ENCODE measurements around the gene SCGB2B2.
"Not testable (repeated sequence)": the region's sequence is repeated elsewhere in the genome, so short reads cannot be mapped to it uniquely, and the experiment has no call there.

SCGB2B2 gene

GRCh38 chr19:34665275-34665674, 11.7 kb downstream of the SCGB2B2 start:
- not testable (repeated sequence) for H3K79me2 ChIP-seq (ENCODE audit: control insufficient read depth, insufficient read depth, low read length, poor library complexity); H3K27me3 ChIP-seq (ENCODE audit: insufficient read depth, low read length); H2AFZ ChIP-seq (ENCODE audit: insufficient read depth, low read length, poor library complexity); DNase-seq; H3K4me2 ChIP-seq (ENCODE audit: low read length); H4K12ac ChIP-seq (ENCODE audit: low read depth, low read length); H3K4me3 ChIP-seq (ENCODE audit: low read depth, low read length); H3K79me1 ChIP-seq (ENCODE audit: low read length); H3K14ac ChIP-seq (ENCODE audit: low read length); H4K91ac ChIP-seq (ENCODE audit: low read depth, low read length); H3K27ac ChIP-seq (ENCODE audit: low read depth, low read length); H2AK5ac ChIP-seq (ENCODE audit: low read length); H3K4me1 ChIP-seq (ENCODE audit: control insufficient read depth in 1 of 2, insufficient read depth in 2 of 2, low read length in 2 of 2); H3K4ac ChIP-seq (ENCODE audit: low read depth, low read length); H3K23ac ChIP-seq (ENCODE audit: low read length); H2BK120ac ChIP-seq (ENCODE audit: insufficient read depth, low read length, poor library complexity); H3K36me3 ChIP-seq (ENCODE audit: control insufficient read depth in 1 of 2, insufficient read depth in 2 of 2, low read length in 2 of 2); H4K8ac ChIP-seq (ENCODE audit: low read depth, low read length); H3K9ac ChIP-seq (ENCODE audit: low read length); H2BK12ac ChIP-seq (ENCODE audit: low read length); H2BK5ac ChIP-seq (ENCODE audit: low read depth, low read length, poor library complexity); H3K18ac ChIP-seq (ENCODE audit: low read length)
- H3K9me3 ChIP-seq (ENCODE audit: insufficient read depth, low read depth, low read length), result peaks cover 32% of the 10 kb centered on the region
- no CpG with 5 or more reads among the region's 4 CpGs for WGBS (ENCODE audit: extremely low coverage, insufficient coverage, insufficient read length)

- no peak overlapping the region for H2BK120ac ChIP-seq (ENCODE audit: insufficient read depth, low read length, poor library complexity)
- H3K27ac ChIP-seq (ENCODE audit: low read depth, low read length), result no peak overlapping the region
- H2BK12ac ChIP-seq (ENCODE audit: low read length), result no peak overlapping the region
These were observed 12.1 kb downstream of the SCGB2B2 start for GRCh38 chr19:34664870-34665269.

GRCh38 chr19:34664168-34664567, 12.8 kb downstream of the SCGB2B2 start:
- Histone ChIP-seq H4K91ac (ENCODE audit: low read depth, low read length) (no peak overlapping the region), H3K79me2 (ENCODE audit: control insufficient read depth, insufficient read depth, low read length, poor library complexity) (no peaks in the 10 kb centered on the region), H2BK5ac (ENCODE audit: low read depth, low read length, poor library complexity) (no peak overlapping the region), H3K18ac (ENCODE audit: low read length) (no peak overlapping the region), H2AK5ac (ENCODE audit: low read length) (no peak overlapping the region), H3K79me1 (ENCODE audit: low read length) (no peaks in the 10 kb centered on the region), H3K9ac (ENCODE audit: low read length) (no peak overlapping the region), H3K23ac (ENCODE audit: low read length) (no peak overlapping the region), H3K27ac (ENCODE audit: low read depth, low read length) (no peak overlapping the region), H2BK12ac (ENCODE audit: low read length) (no peak overlapping the region), H3K4me1 (ENCODE audit: control insufficient read depth in 1 of 2, insufficient read depth in 2 of 2, low read length in 2 of 2) (no peaks in the 10 kb centered on the region), H4K12ac (ENCODE audit: low read depth, low read length) (no peak overlapping the region), H3K9me3 (ENCODE audit: insufficient read depth, low read depth, low read length) (peaks cover 26% of the 10 kb centered on the region), H3K4me3 (ENCODE audit: low read depth, low read length) (peak overlapping the region; percentile 9), H3K4me2 (ENCODE audit: low read length) (no peak overlapping the region), H4K8ac (ENCODE audit: low read depth, low read length) (no peak overlapping the region), H3K14ac (ENCODE audit: low read length) (no peak overlapping the region), H3K36me3 (ENCODE audit: control insufficient read depth in 1 of 2, insufficient read depth in 2 of 2, low read length in 2 of 2) (no peaks in the 10 kb centered on the region), H2AFZ (ENCODE audit: insufficient read depth, low read length, poor library complexity) (no peak overlapping the region), H2BK120ac (ENCODE audit: insufficient read depth, low read length, poor library complexity) (no peak overlapping the region), H3K4ac (ENCODE audit: low read depth, low read length) (no peak overlapping the region), H3K27me3 (ENCODE audit: insufficient read depth, low read length) (no peaks in the 10 kb centered on the region)
- no peak for DNase-seq
- no CpG with 5 or more reads among the region's 3 CpGs for WGBS (ENCODE audit: extremely low coverage, insufficient coverage, insufficient read length)

More at GRCh38 chr19:34664870-34665269, 12.1 kb downstream of the SCGB2B2 start:
- H3K27me3 ChIP-seq (ENCODE audit: insufficient read depth, low read length), result no peaks in the 10 kb centered on the region
- no peak overlapping the region for H3K4me3 ChIP-seq (ENCODE audit: low read depth, low read length)
- no peak overlapping the region for H4K91ac ChIP-seq (ENCODE audit: low read depth, low read length)
- H3K4ac ChIP-seq (ENCODE audit: low read depth, low read length), result no peak overlapping the region
- H4K12ac ChIP-seq (ENCODE audit: low read depth, low read length), result no peak overlapping the region
- H3K18ac ChIP-seq (ENCODE audit: low read length), result no peak overlapping the region
- H3K9ac ChIP-seq (ENCODE audit: low read length), result no peak overlapping the region
- no peak overlapping the region for H2AFZ ChIP-seq (ENCODE audit: insufficient read depth, low read length, poor library complexity)
- H3K9me3 ChIP-seq (ENCODE audit: insufficient read depth, low read depth, low read length), result peaks cover 32% of the 10 kb centered on the region
- DNase-seq, result no peak
- no peaks in the 10 kb centered on the region for H3K79me1 ChIP-seq (ENCODE audit: low read length)
- no peak overlapping the region for H3K4me2 ChIP-seq (ENCODE audit: low read length)
- H3K4me1 ChIP-seq (ENCODE audit: control insufficient read depth in 1 of 2, insufficient read depth in 2 of 2, low read length in 2 of 2), result no peaks in the 10 kb centered on the region
- no CpG with 5 or more reads among the region's 6 CpGs for WGBS (ENCODE audit: extremely low coverage, insufficient coverage, insufficient read length)
- no peak overlapping the region for H2AK5ac ChIP-seq (ENCODE audit: low read length)
- no peak overlapping the region for H3K14ac ChIP-seq (ENCODE audit: low read length)
- no peaks in the 10 kb centered on the region for H3K36me3 ChIP-seq (ENCODE audit: control insufficient read depth in 1 of 2, insufficient read depth in 2 of 2, low read length in 2 of 2)
- H3K79me2 ChIP-seq (ENCODE audit: control insufficient read depth, insufficient read depth, low read length, poor library complexity), result no peaks in the 10 kb centered on the region
- H4K8ac ChIP-seq (ENCODE audit: low read depth, low read length), result no peak overlapping the region
- no peak overlapping the region for H3K23ac ChIP-seq (ENCODE audit: low read length)
- no peak overlapping the region for H2BK5ac ChIP-seq (ENCODE audit: low read depth, low read length, poor library complexity)

- Histone ChIP-seq H3K27me3 (ENCODE audit: insufficient read depth, low read length) (no peaks in the 10 kb centered on the region), H2BK120ac (ENCODE audit: insufficient read depth, low read length, poor library complexity) (no peak overlapping the region), H4K8ac (ENCODE audit: low read depth, low read length) (no peak overlapping the region), H3K4me3 (ENCODE audit: low read depth, low read length) (no peak overlapping the region), H3K36me3 (ENCODE audit: control insufficient read depth in 1 of 2, insufficient read depth in 2 of 2, low read length in 2 of 2) (no peaks in the 10 kb centered on the region), H3K23ac (ENCODE audit: low read length) (no peak overlapping the region), H4K12ac (ENCODE audit: low read depth, low read length) (no peak overlapping the region), H4K91ac (ENCODE audit: low read depth, low read length) (no peak overlapping the region), H3K14ac (ENCODE audit: low read length) (no peak overlapping the region), H3K79me1 (ENCODE audit: low read length) (no peaks in the 10 kb centered on the region), H3K4me2 (ENCODE audit: low read length) (no peak overlapping the region), H3K9ac (ENCODE audit: low read length) (no peak overlapping the region), H3K9me3 (ENCODE audit: insufficient read depth, low read depth, low read length) (peaks cover 26% of the 10 kb centered on the region), H3K18ac (ENCODE audit: low read length) (no peak overlapping the region), H2BK12ac (ENCODE audit: low read length) (no peak overlapping the region), H2AFZ (ENCODE audit: insufficient read depth, low read length, poor library complexity) (no peak overlapping the region), H3K4ac (ENCODE audit: low read depth, low read length) (no peak overlapping the region), H2AK5ac (ENCODE audit: low read length) (no peak overlapping the region), H3K27ac (ENCODE audit: low read depth, low read length) (no peak overlapping the region), H3K79me2 (ENCODE audit: control insufficient read depth, insufficient read depth, low read length, poor library complexity) (no peaks in the 10 kb centered on the region), H2BK5ac (ENCODE audit: low read depth, low read length, poor library complexity) (no peak overlapping the region), H3K4me1 (ENCODE audit: control insufficient read depth in 1 of 2, insufficient read depth in 2 of 2, low read length in 2 of 2) (no peaks in the 10 kb centered on the region)
- WGBS (ENCODE audit: extremely low coverage, insufficient coverage, insufficient read length), result no CpG with 5 or more reads among the region's 5 CpGs
- peak in 1 of 2 donors; percentile 29 for DNase-seq
These were observed 14.0 kb downstream of the SCGB2B2 start for GRCh38 chr19:34662919-34663318.
